ENCODE measurements around the gene NT5C3B.

NT5C3B gene

DNA sequence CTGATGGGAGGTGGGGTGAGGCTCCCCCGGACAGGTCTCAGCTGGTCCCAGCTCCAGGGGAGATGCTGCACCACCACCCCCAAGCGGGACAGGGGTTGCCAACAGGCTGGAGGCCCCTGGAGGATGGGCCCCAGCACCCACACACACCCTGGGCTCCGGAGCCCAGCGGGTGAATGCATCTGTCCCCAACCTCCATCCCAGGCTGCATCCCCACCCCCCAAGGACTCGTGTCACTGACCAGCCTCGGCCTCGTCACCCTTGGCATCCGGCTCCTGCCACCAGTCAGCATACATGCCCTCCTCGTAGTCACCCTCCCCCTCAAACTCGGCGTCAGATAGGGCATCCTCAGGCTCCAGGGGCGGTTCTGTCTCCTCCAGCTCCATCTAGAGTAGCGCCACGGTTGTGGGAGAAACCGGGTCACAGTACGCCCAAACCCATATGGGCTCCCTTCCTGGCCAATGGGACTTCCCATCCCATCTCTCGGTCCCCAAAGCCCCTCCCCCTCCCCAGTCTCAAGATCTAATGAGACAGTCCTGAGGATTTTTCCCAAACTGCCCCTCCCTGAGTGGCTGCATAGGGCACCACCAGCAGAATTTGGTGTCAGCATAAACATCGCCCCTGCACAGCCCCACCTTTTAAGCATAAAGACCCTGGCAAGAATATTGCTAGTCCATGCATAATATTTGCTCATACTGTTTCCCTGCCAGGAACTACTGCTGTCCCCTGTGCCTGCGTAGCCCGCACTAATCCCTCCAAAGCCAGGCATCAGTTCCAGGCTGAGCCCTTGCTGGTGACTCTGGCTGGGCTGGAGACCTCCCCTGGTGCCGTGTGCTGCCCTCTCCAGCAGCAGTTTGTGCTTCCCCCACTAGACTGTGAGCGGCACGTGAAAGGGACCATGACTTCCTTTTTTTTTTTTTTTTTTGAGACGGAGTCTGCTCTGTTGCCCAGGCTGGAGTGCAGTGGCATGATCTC is 32.7 kb downstream of the NT5C3B start:
- Histone ChIP-seq H3K27me3 (ENCODE audit: control insufficient read depth, insufficient read depth, low read length) (no peaks in the 10 kb centered on the region), H3K9me3 (ENCODE audit: control insufficient read depth, low read length) (no peaks in the 10 kb centered on the region), H3K27ac (no peak overlapping the region), H3K4me2 (ENCODE audit: low read length) (no peak overlapping the region), H3K79me2 (no peaks in the 10 kb centered on the region), H3K4me3 (ENCODE audit: low read depth, low read length) (no peak overlapping the region), H3K4me1 (peaks cover 9% of the 10 kb centered on the region), H3K9ac (no peak overlapping the region), H3K36me3 (ENCODE audit: control insufficient read depth, insufficient read depth, low read length) (no peaks in the 10 kb centered on the region), H2AFZ (no peak overlapping the region)
- TF ChIP-seq, protein P1, sequence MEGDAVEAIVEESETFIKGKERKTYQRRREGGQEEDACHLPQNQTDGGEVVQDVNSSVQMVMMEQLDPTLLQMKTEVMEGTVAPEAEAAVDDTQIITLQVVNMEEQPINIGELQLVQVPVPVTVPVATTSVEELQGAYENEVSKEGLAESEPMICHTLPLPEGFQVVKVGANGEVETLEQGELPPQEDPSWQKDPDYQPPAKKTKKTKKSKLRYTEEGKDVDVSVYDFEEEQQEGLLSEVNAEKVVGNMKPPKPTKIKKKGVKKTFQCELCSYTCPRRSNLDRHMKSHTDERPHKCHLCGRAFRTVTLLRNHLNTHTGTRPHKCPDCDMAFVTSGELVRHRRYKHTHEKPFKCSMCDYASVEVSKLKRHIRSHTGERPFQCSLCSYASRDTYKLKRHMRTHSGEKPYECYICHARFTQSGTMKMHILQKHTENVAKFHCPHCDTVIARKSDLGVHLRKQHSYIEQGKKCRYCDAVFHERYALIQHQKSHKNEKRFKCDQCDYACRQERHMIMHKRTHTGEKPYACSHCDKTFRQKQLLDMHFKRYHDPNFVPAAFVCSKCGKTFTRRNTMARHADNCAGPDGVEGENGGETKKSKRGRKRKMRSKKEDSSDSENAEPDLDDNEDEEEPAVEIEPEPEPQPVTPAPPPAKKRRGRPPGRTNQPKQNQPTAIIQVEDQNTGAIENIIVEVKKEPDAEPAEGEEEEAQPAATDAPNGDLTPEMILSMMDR (IDR thresholded peaks at IDR 0.05): no peak

- Histone ChIP-seq H3K4me3 (ENCODE audit: low read depth, low read length) (peak overlapping the region; percentile 34), H3K9ac (no peak overlapping the region)
These were observed 34.4 kb downstream of the NT5C3B start for GRCh38 chr17:41801374-41802271.

GRCh38 chr17:41800601-41801373 is 35.2 kb downstream of the NT5C3B start:
- TF ChIP-seq, protein P1 (IDR thresholded peaks at IDR 0.05): no peak
- Histone ChIP-seq H3K36me3 (ENCODE audit: control insufficient read depth, insufficient read depth, low read length) (no peaks in the 10 kb centered on the region), H3K27ac (peak overlapping the region; percentile 36), H3K27me3 (ENCODE audit: control insufficient read depth, insufficient read depth, low read length) (no peaks in the 10 kb centered on the region), H3K4me3 (ENCODE audit: low read depth, low read length) (peak overlapping the region; percentile 34), H3K9ac (no peak overlapping the region), H2AFZ (peak overlapping the region; percentile 69), H3K4me2 (ENCODE audit: low read length) (peak overlapping the region; percentile 74), H3K79me2 (no peaks in the 10 kb centered on the region), H3K4me1 (peaks cover 9% of the 10 kb centered on the region), H3K9me3 (ENCODE audit: control insufficient read depth, low read length) (no peaks in the 10 kb centered on the region)

More at GRCh38 chr17:41801374-41802271, 34.4 kb downstream of the NT5C3B start:
- peak overlapping the region; percentile 69 for H2AFZ ChIP-seq
- H3K9me3 ChIP-seq (ENCODE audit: control insufficient read depth, low read length): no peaks in the 10 kb centered on the region
- H3K36me3 ChIP-seq (ENCODE audit: control insufficient read depth, insufficient read depth, low read length): no peaks in the 10 kb centered on the region
- peak overlapping the region; percentile 74 for H3K4me2 ChIP-seq (ENCODE audit: low read length)
- no peaks in the 10 kb centered on the region for H3K79me2 ChIP-seq
- peak overlapping the region; percentile 36 for H3K27ac ChIP-seq
- peaks cover 9% of the 10 kb centered on the region for H3K4me1 ChIP-seq
- TF ChIP-seq, protein P1 (IDR thresholded peaks at IDR 0.05): peak; percentile 98
- H3K27me3 ChIP-seq (ENCODE audit: control insufficient read depth, insufficient read depth, low read length): no peaks in the 10 kb centered on the region

GRCh38 chr17:41799366-41799765 is 36.7 kb downstream of the NT5C3B start:
- Histone ChIP-seq H3K4me1 (peaks cover 9% of the 10 kb centered on the region), H3K27ac (no peak overlapping the region), H3K79me2 (no peaks in the 10 kb centered on the region), H3K4me2 (ENCODE audit: low read length) (no peak overlapping the region), H3K36me3 (ENCODE audit: control insufficient read depth, insufficient read depth, low read length) (no peaks in the 10 kb centered on the region), H3K27me3 (ENCODE audit: control insufficient read depth, insufficient read depth, low read length) (no peaks in the 10 kb centered on the region), H2AFZ (no peak overlapping the region), H3K9ac (no peak overlapping the region), H3K4me3 (ENCODE audit: low read depth, low read length) (no peak overlapping the region), H3K9me3 (ENCODE audit: control insufficient read depth, low read length) (no peaks in the 10 kb centered on the region)
- TF ChIP-seq, protein P1 (IDR thresholded peaks at IDR 0.05): no peak

Data from parathyroid adenoma (tissue), 2 donors.